ENCODE measurements around the gene ZYG11B.

DNA sequence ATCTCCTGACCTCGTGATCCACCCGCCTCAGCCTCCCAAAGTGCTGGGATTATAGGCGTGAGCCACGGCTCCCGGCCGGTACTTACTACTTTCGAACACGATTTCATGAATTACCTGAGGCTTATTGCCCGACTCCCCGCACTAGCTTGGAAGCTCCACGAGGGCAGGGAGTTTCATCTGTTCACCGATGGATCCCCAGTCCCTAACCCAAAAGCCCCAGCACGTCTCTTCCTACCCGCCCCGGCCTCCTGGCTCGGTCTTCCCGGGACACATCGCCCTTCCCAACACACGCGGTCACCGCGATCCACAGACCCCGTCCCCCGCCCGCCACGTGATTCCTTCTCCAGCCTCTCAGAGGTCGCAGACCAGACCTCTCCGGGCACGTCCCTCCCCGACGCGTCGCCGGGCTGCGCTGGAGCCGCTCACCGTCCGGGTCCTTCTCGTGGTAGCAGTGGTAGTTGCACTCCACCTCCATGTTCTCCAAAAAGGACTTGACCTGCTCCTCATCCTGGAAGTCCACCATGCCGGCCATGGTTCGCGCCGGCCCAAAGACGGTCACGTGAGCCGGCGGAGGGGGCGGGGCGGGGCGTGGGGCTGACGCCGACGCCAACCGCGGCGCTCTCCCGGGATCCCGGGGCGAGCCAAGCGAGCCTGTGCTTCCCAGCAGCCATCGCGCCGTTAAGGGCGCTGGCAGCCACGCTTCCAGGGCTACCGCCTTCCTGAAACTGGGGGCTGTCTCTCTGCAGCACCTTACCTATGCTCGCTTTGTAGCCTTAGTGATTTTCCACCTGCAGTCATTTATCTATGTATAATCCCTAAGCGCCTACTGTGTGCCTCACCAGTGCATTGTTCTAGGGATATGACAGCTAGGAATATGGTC lies 28.2 kb upstream of the ZYG11B start, which contains the start of gene COA7:
- TF ChIP-seq, protein P1, sequence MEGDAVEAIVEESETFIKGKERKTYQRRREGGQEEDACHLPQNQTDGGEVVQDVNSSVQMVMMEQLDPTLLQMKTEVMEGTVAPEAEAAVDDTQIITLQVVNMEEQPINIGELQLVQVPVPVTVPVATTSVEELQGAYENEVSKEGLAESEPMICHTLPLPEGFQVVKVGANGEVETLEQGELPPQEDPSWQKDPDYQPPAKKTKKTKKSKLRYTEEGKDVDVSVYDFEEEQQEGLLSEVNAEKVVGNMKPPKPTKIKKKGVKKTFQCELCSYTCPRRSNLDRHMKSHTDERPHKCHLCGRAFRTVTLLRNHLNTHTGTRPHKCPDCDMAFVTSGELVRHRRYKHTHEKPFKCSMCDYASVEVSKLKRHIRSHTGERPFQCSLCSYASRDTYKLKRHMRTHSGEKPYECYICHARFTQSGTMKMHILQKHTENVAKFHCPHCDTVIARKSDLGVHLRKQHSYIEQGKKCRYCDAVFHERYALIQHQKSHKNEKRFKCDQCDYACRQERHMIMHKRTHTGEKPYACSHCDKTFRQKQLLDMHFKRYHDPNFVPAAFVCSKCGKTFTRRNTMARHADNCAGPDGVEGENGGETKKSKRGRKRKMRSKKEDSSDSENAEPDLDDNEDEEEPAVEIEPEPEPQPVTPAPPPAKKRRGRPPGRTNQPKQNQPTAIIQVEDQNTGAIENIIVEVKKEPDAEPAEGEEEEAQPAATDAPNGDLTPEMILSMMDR (IDR thresholded peaks at IDR 0.05; ENCODE audit: poor library complexity), result no peak
- TF ChIP-seq EZH2 (IDR thresholded peaks at IDR 0.05; ENCODE audit: borderline replicate concordance), result no peak

All from hepatocyte (in vitro differentiated cells).